Lung (tissue), 12 donors: Measurements from ENCODE around the gene BRAT1. TPM values are rescaled to one million over a fixed set of nuclear protein-coding genes. Genes with fewer than 3 reads are reported as not detected.

ENCODE experiments used
- ATAC-seq: fragments of 200-7000 bp; cut with Tn5 transposase; one replicate; pipeline ENCODE4 v1.9.1; 2020; ENCODE audit warnings: moderate number of reproducible peaks; ENCODE audit not compliant: insufficient read depth, low FRiP score
- DNase-seq, 3 donors: peaks; one replicate each; pipeline ENCODE4 v3.0.0-alpha.2; 2013 to 2017
- H3K27ac ChIP-seq, 2 donors: one replicate each; pipeline ENCODE4 v1.5.1; 2013; ENCODE audit warnings: mild to moderate bottlenecking in 2 of 2, moderate library complexity in 2 of 2, control low read depth in 1 of 2, inconsistent platforms in 1 of 2, low read depth in 1 of 2, low read length in 1 of 2
- H3K27me3 ChIP-seq, 3 donors: one replicate each; pipeline ENCODE4 v1.5.1; 2013; ENCODE audit warnings: low read length in 2 of 3; ENCODE audit not compliant: control insufficient read depth in 3 of 3, insufficient read depth in 3 of 3
- H3K36me3 ChIP-seq, 4 donors: one replicate each; pipeline ENCODE4 v1.5.1; 2013; ENCODE audit warnings: low read length in 4 of 4, mild to moderate bottlenecking in 1 of 4, moderate library complexity in 1 of 4; ENCODE audit not compliant: control insufficient read depth in 4 of 4, insufficient read depth in 4 of 4
- H3K4me1 ChIP-seq, 5 donors: one replicate each; pipeline ENCODE4 v1.5.1; 2013; ENCODE audit warnings: low read length in 5 of 5, mild to moderate bottlenecking in 2 of 5, moderate library complexity in 1 of 5; ENCODE audit not compliant: control insufficient read depth in 5 of 5, insufficient read depth in 5 of 5
- H3K4me3 ChIP-seq: one replicate; pipeline ENCODE4 v1.5.1; 2013; ENCODE audit warnings: mild to moderate bottlenecking, control low read depth, moderate library complexity
- H3K9ac ChIP-seq, 2 donors: one replicate each; pipeline ENCODE4 v1.5.1; 2013; ENCODE audit warnings: low read length in 2 of 2, control low read depth in 1 of 2; ENCODE audit not compliant: insufficient read depth in 1 of 2
- H3K9me3 ChIP-seq, 4 donors: one replicate each; pipeline ENCODE4 v1.5.1; 2013; ENCODE audit warnings: low read length in 3 of 4, mild to moderate bottlenecking in 1 of 4, moderate library complexity in 1 of 4; ENCODE audit not compliant: control insufficient read depth in 4 of 4, insufficient read depth in 3 of 4
- WGBS, 2 donors: extraction: QIAGEN DNeasy Blood & Tissue Kit; methylation state at CpG; one replicate each; pipeline ENCODE4 v1.1.7; 2013; 5-methylcytosine and 5-hydroxymethylcytosine counted together
- polyA plus RNA-seq, 2 donors: library from polyadenylated mRNA; stranded (reverse); fragments of 200-250 nt; gene quantifications; one replicate each; pipeline ENCODE4 v1.2.1, GENCODE V29; 2013
- total RNA-seq, 2 donors: library from RNA; depleted of rRNA in 1 of 2; stranded (reverse); fragments of >200 nt in 1 of 2; gene quantifications; one replicate each; pipeline ENCODE4 v1.2.1, GENCODE V29; 2014 to 2021
- TF ChIP-seq, protein P1 (sequence below): IDR thresholded peaks from 2 replicates; pipeline ENCODE4 v1.5.1; 2012; ENCODE audit warnings: mild to moderate bottlenecking; ENCODE audit errors: control extremely low read depth, extremely low read depth
- donor health status: control.
- donor health status: control.
- donor health status: Bipolar disorder and iron deficiency.
- donor health status: healthy.
- donor health status: DM: yes; HTN: yes; CAD: no.

Gene BRAT1
- total and polyA plus RNA-seq, 4 donors, result 23.2 to 30.4 (median 29.1) TPM

DNA sequence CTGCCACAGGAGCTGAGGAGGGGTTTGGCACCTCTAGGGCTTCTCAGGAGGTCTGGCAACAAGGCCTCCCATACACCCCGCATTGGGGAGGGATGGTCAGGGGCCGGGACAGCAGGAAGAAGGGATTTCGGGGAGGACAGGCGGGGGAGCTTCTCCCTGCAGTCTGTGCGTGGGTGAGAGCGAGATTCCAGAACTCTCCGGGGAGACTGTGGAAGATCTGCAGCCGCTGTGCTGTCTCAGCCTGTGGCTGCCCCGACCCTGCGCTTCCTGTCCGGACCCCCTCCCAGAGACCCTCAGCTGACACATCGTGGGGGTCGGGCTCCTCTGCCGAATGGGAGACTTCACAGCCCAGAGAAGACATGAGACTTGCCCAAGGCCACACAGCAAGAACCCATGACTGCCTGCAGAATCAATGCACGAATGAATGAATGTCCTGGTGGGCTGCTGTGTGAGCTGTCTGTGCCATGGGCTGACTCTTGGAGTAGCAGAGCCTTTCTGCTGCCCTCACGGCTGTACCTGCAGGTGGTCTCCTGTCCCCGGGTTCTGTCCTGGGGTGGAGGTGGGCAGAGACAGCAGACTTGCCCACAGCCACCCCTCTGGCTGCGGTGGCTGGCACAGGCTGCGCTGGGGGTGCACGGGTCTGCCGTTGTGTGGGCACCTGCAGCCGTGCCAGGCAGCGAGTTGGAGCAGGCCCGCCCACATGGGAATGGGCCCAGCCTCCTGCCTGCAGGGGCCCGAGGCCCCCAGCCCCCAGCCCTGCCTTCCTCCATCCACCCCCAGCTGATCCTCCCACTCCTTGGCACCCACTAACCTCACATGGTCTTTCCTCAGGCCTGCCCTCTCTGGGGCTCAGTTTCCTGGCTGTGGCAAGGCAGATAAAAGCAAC lies 52.0 kb downstream of the BRAT1 start:
- Histone ChIP-seq H3K9ac (no peak overlapping the region), H3K36me3 (no peaks in the 10 kb centered on the region), H3K27ac (no peak overlapping the region), H3K4me3 (no peak overlapping the region), H3K4me1 (peaks cover 0 to 9% (median 5%) of the 10 kb centered on the region in 5 donors), H3K27me3 (no peaks in the 10 kb centered on the region), H3K9me3 (peaks cover 0 to 2% (median 0%) of the 10 kb centered on the region in 4 donors)
- DNase-seq (no peak), ATAC-seq (no peak)
- 72 to 76% methylated on average over 23 to 25 of the region's 25 CpGs for WGBS, 2 donors
- TF ChIP-seq, protein P1, sequence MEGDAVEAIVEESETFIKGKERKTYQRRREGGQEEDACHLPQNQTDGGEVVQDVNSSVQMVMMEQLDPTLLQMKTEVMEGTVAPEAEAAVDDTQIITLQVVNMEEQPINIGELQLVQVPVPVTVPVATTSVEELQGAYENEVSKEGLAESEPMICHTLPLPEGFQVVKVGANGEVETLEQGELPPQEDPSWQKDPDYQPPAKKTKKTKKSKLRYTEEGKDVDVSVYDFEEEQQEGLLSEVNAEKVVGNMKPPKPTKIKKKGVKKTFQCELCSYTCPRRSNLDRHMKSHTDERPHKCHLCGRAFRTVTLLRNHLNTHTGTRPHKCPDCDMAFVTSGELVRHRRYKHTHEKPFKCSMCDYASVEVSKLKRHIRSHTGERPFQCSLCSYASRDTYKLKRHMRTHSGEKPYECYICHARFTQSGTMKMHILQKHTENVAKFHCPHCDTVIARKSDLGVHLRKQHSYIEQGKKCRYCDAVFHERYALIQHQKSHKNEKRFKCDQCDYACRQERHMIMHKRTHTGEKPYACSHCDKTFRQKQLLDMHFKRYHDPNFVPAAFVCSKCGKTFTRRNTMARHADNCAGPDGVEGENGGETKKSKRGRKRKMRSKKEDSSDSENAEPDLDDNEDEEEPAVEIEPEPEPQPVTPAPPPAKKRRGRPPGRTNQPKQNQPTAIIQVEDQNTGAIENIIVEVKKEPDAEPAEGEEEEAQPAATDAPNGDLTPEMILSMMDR, result no peak

DNA sequence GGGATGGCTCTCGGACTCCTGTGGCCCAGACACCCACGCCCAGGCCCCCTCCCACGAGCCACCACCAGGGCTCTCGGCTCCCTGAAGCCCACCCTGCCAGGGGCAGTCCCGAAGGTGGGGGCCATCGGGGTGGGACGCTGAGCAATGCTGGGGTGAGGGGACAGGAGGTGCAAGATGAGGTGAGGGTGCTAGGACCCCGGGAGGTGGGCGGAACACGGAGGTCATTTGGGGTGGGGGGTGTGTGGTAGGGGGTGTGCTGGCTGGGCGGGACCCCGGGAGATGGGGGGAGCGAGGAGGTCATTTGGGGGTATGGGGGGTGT lies 52.7 kb downstream of the BRAT1 start:
- ATAC-seq (no peak), DNase-seq (no peak)
- H3K9ac ChIP-seq, result no peak overlapping the region
- H3K9me3 ChIP-seq, result peaks cover 0 to 2% (median 0%) of the 10 kb centered on the region in 4 donors
- H3K36me3 ChIP-seq, result no peaks in the 10 kb centered on the region
- H3K4me3 ChIP-seq, result no peak overlapping the region
- 86 to 88% methylated on average over 10 to 13 of the region's 13 CpGs for WGBS, 2 donors
- no peak overlapping the region for H3K27ac ChIP-seq
- H3K4me1 ChIP-seq, result peaks cover 0 to 10% (median 0%) of the 10 kb centered on the region in 5 donors
- TF ChIP-seq, protein P1, result no peak
- H3K27me3 ChIP-seq, result no peaks in the 10 kb centered on the region

DNA sequence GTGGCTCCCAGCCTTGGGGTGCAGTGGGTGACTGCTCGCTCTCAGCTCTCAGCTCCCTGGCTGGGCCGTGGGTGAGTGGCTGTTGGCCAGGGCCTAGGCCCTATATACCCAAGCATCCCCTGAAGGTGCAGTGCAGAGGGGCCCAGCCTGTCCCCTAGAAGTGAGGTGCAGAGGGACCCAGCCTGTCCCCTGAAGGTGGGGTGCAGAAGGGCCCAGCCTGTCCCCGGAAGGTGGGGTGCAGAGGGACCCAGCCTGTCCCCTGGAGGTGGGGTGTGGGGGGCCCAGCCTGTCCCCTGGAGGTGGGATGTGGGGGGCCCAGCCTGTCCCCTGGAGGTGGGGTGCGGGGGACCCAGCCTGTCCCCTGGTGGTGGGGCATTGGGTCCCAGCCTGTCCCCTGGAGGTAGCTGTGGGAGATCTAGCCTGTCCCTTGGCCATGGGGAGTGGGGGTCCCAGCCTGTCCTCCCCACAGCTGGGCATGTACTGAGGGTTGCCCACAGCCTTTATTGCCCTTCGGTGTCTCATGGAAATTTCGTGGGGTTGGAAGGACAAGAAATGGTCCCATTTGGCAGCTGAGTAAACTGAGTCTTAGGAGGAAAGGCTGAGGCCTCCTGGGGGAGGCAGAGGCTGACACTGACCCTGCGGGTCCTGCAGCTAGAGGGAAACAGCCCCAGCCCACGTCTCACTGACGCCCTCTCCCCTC lies 53.2 kb downstream of the BRAT1 start:
- H3K4me1 ChIP-seq, result peaks cover 0 to 15% (median 0%) of the 10 kb centered on the region in 5 donors
- TF ChIP-seq, protein P1, result no peak
- ATAC-seq, result no peak
- H3K9ac ChIP-seq, result no peak overlapping the region
- no peaks in the 10 kb centered on the region for H3K27me3 ChIP-seq
- H3K36me3 ChIP-seq, result no peaks in the 10 kb centered on the region
- DNase-seq, result no peak
- no peak overlapping the region for H3K4me3 ChIP-seq
- H3K27ac ChIP-seq, result no peak overlapping the region
- peaks cover 0 to 2% (median 0%) of the 10 kb centered on the region in 4 donors for H3K9me3 ChIP-seq
- WGBS, 2 donors, result 91 to 93% methylated on average over 8 to 9 of the region's 9 CpGs
